Measurements from ENCODE around the gene KMT2D.

KMT2D gene

DNA sequence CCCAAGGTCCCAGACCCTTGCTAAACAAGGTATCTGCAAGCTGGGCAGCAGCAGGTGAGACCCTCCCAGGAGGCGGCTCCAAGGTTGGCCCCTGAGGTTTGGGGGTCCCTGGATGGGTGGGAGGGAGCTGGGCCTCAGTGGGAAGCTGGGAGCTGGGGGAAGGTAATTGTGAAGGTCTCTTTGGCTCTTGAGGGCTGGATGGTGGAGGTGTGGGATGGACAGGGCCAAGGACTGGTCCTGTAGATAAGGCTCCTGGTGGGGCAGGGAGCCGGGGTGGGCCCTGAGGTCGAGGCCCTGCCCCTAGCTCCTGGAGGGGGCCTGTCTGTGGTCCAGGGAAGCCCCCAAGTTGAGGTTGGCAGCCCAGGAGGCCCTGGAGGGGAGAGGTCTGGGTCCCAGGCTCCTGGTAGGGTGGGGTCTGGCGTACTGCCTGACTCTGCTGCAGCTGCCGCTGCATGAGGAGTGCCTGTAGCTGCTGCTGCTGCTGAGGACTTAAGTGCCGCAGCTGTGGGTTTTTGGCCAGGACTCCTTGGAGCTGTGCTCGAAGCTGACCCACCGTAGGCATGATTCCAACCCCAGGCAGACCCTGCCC lies 28.9 kb downstream of the KMT2D start:
- DNase-seq = no peak

DNA sequence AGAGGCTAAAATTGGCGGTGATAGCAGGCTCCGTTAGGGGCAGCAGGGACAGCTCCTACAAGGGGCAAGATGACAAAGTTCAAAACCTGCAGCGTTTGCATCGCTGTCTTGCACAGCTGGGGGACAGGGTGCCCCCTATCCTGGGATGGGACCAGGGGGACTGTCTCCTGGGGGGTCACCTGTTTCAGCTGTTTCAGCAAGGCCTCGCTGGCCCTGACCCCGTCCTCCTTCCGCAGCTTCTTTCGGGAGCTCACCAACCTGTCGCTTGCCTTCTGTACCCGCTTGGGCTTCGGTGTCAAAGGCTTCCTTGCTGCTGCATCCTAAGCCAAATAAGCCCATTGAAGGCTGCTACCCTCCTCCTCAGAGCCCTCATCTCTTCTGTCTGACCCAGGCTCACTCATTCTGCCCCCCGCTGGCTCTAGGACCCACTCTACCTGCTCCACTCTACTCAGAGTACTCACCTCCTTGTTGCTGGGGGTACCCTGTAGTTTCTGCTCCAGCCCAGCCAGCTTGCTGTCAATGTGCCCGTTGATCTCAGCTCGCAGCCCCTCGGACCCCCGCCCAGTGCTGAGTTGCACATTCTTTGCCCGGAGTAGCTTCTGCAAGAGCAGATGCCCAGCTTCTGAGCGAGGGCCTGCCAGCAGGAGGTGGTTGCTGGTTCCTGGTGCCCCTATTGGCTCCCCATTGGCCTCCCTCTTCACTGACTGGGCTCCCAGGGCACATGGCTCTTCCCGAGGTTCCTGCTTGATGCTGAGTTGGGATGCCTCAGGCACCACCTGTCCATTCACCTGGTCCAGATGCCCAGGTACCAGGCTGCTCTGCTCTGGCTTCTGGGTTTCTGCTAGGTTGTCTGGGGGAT lies 29.7 kb downstream of the KMT2D start:
- no peak for DNase-seq

DNA sequence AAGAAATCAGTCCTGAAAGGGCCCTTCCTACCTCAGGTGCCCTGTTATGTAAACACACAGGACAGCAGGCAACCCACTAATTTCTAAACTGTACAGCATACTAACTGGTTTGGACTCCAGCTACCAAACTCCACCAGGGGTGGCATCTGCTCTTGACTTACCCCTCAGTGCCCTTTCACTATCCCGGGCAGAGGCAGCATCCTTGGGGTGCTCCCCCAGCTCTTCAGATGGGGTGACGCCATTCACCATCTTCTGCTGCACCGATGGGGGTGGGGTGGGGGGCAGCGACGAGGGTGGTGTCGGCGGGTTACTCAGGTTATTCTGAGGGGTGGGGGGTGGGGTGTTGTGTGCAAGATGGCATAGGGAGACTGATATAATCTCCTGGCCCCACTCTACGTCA lies 30.5 kb downstream of the KMT2D start:
- DNase-seq = no peak

DNA sequence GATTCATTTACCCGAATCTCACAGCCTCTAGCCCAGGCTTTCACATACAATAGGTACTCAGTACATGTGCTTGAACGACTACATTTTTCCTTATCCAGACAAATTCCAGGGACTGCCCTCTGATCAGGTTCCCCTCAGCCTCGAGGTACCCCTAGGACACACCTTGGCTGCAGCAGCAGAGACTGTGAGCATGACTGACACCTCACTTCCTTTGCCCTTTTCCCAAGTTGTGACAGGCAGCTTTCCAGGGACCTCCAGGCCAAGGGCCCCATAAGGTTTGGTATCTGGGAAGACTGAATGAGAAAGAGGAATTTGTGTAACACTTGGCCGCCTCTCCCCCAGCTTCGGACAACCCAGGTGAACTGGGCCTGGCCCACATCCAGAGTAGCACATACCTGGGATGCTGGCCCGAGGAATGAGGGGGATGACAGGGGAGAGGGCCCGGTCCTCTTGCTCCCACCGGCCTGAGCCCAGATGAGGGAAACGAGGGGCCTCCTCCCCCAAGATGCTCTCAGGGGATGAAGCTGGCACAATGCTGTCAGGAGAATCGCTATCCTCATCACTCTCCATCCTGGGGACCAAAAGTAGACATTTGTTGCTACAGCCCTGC lies 31.8 kb downstream of the KMT2D start:
- no peak for DNase-seq

DNA sequence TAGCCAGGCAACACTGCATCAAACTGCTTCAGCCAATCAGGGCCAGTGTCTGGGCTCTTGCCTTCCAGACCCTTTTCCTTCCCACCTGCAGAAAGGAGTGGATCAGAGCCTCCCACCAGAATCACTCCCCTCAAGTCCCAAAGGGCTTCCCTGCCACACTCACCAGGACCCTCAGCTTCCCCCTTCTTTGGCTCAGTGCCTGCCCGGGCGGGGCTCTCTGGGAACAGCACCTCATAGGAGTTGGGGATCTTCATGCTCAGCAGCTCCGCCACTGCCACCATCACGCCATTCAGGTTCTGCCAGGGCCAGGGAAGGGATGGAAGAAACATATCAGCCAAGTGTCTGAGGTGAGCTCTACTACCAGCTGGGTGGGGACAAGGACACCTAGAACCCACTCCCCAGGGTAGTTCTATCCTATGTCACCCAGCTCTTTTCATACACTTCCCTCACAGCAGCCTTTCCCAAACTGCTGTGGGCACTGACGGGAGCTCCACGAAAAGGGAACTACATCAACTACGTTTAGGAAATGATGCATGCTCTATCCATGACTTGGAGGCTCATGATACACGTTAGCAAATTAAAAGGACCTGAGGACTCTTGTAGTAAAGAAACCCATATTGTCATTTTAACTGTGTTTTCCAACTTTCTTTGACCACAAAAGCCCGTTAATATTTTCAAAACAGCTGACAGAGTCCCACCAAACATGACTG lies 32.6 kb downstream of the KMT2D start:
- no peak for DNase-seq

DNA sequence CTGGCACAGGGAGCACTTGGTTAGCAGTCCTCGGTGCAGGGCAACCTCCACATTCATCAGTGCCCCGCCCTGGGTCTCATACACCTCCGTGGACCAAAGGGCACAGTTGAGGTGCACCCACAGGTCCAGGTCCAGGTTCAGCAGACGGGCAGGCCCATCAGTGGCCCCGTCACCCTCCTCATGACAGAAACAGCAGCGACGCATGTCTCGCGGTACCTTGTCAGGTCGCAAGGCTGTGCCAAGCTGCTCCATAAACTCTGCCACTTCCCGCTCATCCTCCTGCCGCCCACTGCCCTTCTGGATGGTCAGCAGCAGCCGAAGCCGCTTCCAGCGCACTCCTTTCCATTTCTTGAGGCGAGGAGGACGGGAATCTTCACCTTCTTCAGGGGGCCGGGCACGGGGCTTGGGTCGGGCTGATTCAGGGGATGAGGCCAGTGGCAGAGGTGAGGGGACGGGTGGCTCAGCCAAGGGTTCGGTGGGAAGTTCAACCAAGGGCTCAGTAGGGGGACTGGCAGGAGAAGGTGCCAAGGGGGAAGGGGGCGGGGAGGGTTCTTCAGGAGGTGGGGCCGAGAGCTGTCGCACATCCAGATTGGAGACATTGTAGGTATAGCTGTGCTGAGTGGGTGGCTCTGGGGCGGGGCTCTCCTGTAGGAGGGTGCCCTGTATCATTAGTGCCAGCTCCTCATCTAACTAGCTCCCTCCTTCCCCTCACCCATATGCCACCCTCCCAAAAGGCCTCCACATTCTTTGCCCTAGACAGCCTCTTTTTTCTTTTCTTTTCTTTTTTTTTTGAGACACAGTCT lies 33.7 kb downstream of the KMT2D start:
- DNase-seq = no peak

DNA sequence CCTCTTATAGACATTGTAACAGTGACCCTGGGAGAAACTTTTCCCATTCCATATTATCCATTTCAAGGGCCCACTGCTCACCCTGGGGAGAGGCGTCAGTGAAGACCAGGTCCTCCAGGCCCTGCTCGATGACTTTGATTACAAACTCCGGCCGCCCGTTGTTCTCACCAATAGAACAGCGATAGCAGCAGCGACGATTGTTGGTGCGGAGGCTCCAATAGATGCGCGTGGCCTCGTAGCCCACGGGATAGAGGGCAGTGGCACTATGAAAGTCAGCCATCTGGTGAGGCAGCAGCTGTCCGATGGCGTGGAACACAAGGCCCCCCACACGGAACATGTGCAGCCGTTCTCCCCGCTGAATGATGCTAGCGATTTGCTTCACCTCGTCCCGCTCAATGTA lies 34.5 kb downstream of the KMT2D start:
- DNase-seq = no peak

DNA sequence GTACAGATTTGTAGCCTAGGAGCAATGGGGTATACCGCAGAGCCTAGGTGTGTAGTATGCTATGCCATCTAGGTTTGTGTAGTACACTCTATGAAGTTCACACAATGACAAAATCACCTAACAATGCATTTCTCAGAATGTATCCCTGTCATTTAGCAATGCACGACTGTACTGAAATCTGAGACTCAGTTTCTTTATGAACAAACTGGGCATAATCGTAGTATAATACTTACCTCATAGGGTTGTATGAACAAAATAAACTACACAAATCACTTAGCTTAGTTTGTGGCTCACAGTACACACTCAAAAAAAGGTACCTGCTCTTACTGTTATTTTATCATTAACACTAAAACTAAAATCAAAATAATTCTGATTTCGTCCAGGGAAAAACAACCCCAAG lies 35.1 kb downstream of the KMT2D start:
- DNase-seq = no peak

DNA sequence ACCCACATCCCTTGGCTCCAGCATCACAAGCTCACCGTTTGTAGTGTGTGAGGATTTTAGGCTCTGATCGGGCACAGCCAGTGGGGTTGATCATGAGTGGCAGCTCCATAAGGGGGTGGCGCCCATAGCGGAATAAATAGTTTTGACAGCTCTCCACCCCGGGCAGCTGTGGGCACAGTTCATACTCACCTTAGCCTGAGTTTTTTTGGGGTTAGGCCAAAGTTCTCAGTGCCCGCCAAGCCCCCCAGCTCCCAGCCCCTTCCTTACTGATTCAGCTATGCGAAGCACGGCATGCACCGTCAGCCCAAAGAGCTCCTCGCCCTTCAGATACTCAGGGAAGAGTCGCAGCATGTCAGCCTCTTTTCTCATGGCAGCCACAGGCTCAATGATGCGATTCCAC lies 36.1 kb downstream of the KMT2D start:
- no peak for DNase-seq

DNA sequence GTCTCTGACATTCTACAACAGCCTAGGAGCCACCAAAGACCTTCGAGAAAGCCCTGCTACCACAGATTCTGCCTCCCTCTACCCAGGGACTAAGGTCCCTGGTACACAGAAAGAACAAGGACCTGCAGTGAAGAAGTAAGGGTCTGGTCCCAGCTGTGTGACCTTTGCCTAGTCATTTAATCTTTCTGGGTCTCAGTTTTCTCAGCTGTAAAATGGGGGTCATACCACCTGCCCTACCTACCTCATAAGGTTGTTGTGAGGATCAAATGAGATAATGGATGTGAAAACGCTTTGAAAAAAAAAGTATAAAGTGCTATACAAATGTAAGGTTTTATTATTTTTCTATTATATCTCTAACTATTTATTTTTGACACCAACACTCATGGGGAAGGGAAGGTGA lies 36.8 kb downstream of the KMT2D start:
- DNase-seq = no peak

DNA sequence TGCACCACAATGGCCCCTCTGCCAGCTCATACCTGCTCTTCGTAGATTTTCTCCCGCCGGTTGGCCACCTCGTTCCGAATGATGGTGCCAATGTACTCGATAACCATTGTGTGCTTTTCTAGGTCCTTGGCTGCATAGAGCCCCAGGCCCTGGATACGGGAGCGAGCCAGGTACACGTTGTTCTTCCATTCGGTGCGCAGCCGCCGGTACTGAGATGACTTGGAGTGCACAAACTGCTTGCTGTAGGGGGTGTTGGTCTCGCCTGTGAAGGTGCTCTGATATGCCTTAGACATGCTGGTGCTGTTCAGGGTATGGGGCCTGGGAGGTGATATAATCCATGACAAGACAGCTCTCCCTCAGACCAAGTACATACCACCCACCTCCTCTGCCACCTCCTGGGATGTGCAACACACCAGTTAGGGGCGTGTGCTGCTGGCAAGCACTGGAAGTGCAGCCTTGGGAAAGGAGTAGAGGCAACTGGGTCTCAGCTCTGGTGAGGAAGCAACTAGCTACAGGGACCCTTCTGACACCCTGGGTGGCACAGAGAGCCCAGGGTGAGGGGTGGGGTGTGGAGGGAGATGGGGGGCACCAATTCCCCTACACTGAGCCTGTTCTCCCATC lies 37.9 kb downstream of the KMT2D start:
- no peak for DNase-seq

DNA sequence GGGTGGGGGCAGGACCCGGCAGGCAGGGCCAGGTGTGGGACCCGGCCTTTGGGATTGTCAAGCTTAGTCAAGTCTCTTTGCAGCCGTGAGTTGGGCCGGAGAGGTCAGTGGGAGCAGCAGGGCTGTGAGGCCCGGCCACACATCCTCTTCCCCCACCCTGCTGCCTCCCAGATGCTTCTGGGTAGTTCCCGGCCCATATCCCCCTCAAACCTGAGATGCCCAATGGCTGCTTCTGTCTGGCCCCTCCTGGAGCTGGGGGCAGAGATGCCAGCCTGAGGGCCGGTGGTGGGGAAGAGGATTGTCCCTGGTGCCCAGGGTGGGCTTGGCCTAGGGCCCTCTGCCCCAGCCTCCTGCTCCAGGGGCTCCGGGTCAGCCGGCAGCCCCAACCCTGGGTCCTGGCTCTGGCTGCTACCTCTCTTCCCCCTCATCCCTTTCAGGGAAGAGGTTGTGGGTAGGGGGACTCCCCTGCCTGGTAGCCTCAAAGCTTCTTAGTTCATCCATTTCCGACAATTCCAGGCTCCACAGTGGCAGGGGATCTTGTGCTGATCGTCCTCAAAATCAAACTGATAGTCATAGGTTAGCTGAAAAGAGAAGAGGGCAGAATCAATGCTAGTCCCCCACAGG lies 39.2 kb downstream of the KMT2D start:
- no peak for DNase-seq

DNA sequence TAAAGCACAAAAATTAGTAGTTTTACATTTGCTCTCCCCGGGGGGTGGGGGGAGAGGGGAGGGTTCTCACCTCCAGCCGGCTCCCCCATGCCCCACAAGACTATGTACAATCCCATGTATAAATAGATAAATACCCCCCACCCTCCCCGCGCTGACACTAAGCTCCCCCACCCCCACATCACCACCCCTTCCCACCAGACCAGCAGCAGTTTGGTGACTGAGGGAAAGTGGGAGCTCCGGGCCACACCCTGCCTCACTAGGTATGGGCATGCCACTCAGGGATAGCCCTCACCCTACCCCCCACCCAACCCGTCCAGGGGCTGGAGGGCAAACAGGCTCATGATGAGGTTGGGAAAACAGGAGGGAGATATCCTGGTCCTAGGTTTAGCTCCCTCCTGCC lies 40.2 kb downstream of the KMT2D start:
- DNase-seq = no peak

DNA sequence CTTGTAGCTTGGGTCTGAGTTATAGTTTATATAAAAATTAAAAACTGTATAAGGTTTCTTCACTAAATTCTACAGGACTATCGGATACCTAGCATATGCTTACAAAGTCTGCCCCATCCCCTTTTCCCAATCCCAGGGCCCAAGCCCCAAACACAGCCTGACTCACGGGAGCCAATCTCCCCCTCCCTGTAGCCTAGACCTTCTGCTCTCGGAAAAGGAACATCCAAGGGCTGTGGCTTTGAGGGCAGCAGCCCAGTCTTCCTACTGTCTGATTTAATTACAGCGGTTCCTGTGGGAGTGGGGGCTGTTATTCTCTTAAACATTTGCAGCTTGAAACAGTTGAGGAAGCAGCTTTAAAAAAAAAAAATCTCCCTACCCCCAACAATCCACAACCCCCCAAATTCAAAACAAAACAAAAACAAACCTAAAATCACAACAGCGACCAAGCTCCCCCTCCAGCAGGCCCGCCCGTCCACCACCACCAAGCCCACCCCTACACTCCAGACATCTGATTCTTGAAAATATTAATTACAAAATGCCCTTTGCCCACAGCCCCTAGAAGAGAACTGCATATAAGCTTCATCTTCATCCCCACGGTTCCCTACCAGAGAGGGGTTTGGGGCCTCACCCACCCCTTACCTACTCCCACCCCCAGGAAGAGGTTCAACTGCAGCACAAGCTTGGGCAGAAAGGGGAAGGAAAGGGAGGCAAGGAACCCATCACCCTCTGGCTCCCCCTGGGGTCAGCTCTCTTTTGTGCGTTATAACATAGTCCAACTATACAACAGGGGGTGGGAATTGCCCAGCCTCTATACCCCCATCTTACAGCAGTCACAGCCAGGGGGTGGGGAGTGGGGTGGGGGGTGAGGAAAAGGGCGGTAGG lies 40.9 kb downstream of the KMT2D start:
- no peak for DNase-seq

DNA sequence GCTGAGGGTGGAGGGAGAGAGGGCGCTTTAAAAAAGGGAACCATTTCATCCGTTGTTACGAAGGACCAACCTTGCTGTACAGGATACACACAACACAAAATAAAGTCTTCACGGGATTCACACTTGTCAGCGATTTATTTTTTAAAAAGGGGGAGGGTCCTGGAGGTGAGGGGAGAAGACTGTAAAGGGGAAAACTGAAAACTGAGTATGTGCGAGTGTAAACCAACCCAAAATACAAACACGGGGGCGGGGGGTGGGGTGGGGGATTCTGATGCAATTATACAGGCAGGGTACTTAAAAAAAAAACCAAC lies 41.5 kb downstream of the KMT2D start:
- DNase-seq = no peak

DNA sequence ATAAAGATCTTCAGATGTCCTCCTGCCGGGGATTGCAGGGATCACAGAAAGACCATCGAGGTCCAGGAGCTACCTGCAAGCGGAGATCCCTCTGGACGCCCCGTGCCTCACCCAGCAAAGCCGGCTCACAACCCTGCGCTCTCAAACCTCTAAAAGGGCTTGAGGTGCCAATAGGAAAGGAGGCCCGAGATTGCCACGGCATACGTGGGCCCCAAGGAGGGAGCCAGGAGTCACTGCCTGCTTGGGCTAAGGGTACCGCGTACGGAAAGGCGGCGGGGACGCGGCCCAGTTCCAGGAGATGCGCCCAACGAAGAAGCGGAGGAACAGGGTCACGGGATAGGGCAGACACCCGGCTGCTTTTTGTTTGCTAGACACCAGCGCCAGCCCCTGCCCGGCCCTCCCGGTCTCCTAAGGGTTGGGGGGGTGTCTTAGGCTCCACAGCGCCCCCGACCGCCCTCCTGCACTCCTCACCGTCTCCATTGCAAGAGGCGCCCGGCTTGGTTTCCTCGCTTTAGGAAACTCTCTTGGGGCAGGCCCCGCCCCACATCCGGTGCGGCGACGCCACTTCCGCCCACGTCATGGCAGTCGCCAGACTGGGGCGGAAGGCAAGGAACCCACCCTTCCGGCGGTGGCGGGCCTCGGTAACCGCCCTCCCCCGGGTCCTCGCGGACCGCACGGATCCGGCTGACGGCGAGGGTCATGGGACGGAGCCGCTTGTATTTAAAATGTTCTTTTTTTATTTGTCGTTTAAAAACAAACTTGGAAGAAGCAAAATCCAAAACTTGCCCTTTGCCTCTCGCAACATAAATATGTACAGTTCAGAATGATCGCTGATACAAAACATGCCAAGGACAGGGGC lies 42.1 kb downstream of the KMT2D start, which contains the start of gene PRKAG1:
PRKAG1 (minus strand) TSS at position 516 of the 859 bp plus-strand sequence; CDS start at position 480, 36 bp downstream.
- DNase-seq = peak; percentile 85

DNA sequence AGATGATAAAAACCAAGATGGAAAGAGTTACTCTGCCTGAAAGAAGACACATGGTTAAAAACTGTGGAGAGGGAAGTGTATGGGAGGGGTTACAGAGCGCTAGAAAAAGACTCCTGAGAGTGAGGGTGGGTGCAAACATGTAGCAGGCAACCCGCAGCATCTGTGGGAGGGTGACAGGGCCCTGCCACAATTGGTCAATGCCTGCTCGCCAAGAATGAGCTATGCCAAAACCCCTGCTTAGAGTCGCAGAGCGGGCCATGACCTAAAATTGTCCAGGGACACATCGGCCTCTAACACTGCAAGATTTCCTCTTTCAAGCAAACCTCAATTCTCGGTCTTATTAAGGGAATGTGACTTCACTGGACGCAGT lies 42.7 kb downstream of the KMT2D start:
- no peak for DNase-seq

DNA sequence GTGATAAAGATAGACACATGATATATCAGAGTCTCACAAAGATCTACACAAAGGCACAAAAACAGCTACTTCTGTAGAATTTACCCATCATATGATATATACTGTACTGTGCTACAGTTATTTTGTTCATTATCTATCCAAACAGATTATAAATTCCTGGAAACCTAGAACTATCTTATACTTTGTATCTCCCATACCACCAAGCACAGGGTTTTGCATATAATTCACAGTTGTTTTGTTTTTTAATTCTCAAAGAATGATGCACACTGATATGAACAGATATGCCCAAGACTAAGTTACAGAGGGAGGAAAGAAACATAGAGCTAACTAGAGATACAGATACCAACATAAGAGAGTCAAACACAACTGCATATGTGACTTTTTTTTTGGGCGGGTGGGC lies 45.4 kb downstream of the KMT2D start:
- DNase-seq = no peak

DNA sequence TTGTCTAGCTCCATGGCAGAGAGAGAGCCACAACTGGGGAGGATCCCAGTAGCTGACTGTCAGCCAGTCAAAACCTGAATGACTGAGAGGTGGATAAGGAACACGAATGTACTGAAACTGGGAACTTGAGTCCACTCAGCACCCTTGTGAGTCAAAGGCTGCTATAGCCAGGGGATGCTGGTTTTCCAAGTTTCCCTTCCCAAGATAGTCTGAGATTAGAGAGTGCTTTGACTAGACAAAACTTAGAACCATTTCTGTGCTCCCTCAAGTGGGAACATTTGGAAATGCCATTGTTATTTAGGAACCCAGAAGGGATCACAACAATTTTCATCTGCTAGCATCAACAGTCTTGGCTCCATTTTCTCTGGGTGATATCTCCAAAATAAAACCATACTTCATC lies 46.0 kb downstream of the KMT2D start:
- DNase-seq = no peak

DNA sequence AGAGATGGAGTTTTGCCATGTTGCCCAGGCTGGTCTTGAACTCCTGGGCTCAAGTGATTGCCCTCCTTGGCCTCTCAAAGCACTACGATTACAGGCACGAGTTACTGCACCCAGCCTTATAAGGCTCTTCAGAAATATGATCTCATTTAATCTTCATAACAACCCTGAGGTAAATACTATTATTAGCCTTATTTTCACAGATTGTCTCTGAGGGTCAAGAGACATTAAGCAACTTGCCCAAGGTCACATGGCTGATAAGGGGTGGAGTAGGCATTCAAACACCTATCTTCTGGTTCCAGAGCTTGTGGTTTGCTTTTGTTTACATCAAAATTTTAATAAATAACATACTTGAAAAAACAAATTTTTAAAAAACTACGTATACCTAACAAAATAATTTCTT lies 47.2 kb downstream of the KMT2D start:
- DNase-seq = no peak
